IMR-90 (cell line): Measurements from ENCODE around the gene RLF. TPM values are rescaled to one million over a fixed set of nuclear protein-coding genes. Genes with fewer than 3 reads are reported as not detected.

Experiments
- ATAC-seq: fragments of 200-7000 bp; cut with Tn5 transposase; 2 replicates; pipeline ENCODE4 v1.9.1; 2020; ENCODE audit warnings: low read depth, mild to moderate bottlenecking, moderate library complexity
- BruUV-seq: library from RNA; stranded (reverse); fragments of 400-500 nt; replicated peaks from 2 replicates; lab custom pipeline; 2021; lab: Mats Ljungman, UMichigan
- CTCF ChIA-PET: fragments of 300-600 bp; formaldehyde crosslinking; extraction: SDS; loops from one replicate; lab custom pipeline; 2021; ENCODE audit warnings: antibody characterized with exemption; lab: Yijun Ruan, JAX
- POLR2A ChIA-PET: fragments of 300-600 bp; sonication (Branson Sonifier 250); formaldehyde crosslinking; loops from one replicate; lab custom pipeline; 2022; ENCODE audit warnings: antibody characterized with exemption; ENCODE audit not compliant: unreplicated experiment; lab: Charles Lee
- DNase-seq: peaks from one replicate; pipeline ENCODE4 v3.0.0; 2013
- H2AFZ ChIP-seq: replicated peaks from 2 replicates; pipeline ENCODE3; 2013; ENCODE audit warnings: low read length, mild to moderate bottlenecking; ENCODE audit not compliant: poor library complexity
- H2AK5ac ChIP-seq: 2 replicates; pipeline ENCODE4 v1.6.1; 2013; ENCODE audit warnings: low read depth, low read length, inconsistent platforms
- H2AK9ac ChIP-seq: replicated peaks from 2 replicates; pipeline ENCODE3; 2013; ENCODE audit warnings: mild to moderate bottlenecking, low read depth, low read length, moderate library complexity; ENCODE audit not compliant: poor library complexity
- H2BK120ac ChIP-seq: 2 replicates; pipeline ENCODE4 v1.6.1; 2013; ENCODE audit warnings: low read depth, low read length, inconsistent platforms
- H2BK15ac ChIP-seq: 3 replicates; pipeline ENCODE4 v1.6.1; 2013; ENCODE audit warnings: low read depth, low read length, inconsistent platforms
- H2BK20ac ChIP-seq: 2 replicates; pipeline ENCODE4 v1.6.1; 2013; ENCODE audit warnings: low read depth, mild to moderate bottlenecking, inconsistent platforms, low read length, moderate library complexity
- H2BK5ac ChIP-seq: 2 replicates; pipeline ENCODE4 v1.6.1; 2013; ENCODE audit warnings: mild to moderate bottlenecking, low read depth, low read length, inconsistent platforms; ENCODE audit not compliant: poor library complexity, severe bottlenecking
- H3K14ac ChIP-seq: replicated peaks from 2 replicates; pipeline ENCODE4 v1.6.1; 2013; ENCODE audit warnings: low read depth, low read length, inconsistent platforms
- H3K18ac ChIP-seq: 2 replicates; pipeline ENCODE4 v1.6.1; 2013; ENCODE audit warnings: low read depth, low read length, control low read depth
- H3K23ac ChIP-seq: 2 replicates; pipeline ENCODE4 v1.6.1; 2013; ENCODE audit warnings: low read depth, low read length, inconsistent platforms
- H3K27ac ChIP-seq: 2 replicates; pipeline ENCODE4 v1.5.1; 2013; ENCODE audit warnings: mild to moderate bottlenecking, control low read depth, low read length; ENCODE audit not compliant: insufficient read depth
- H3K27me3 ChIP-seq: 2 replicates; pipeline ENCODE4 v1.6.1; 2013; ENCODE audit warnings: low read length; ENCODE audit not compliant: control insufficient read depth, insufficient read depth
- H3K36me3 ChIP-seq: 2 replicates; pipeline ENCODE4 v1.6.1; 2013; ENCODE audit warnings: low read length, mixed read lengths; ENCODE audit not compliant: control insufficient read depth, insufficient read depth
- H3K4ac ChIP-seq: 2 replicates; pipeline ENCODE4 v1.6.1; 2013; ENCODE audit warnings: low read depth, low read length, inconsistent platforms
- H3K4me1 ChIP-seq: 2 replicates; pipeline ENCODE4 v1.6.1; 2013; ENCODE audit warnings: low read length, mixed read lengths; ENCODE audit not compliant: control insufficient read depth, insufficient read depth
- H3K4me2 ChIP-seq: 2 replicates; pipeline ENCODE4 v1.6.1; 2013; ENCODE audit warnings: low read depth, mild to moderate bottlenecking, control low read depth, low read length, moderate library complexity
- H3K4me3 ChIP-seq: 2 replicates; pipeline ENCODE4 v1.5.1; 2013; ENCODE audit warnings: low read depth, mild to moderate bottlenecking, control low read depth, low read length, moderate library complexity; ENCODE audit not compliant: insufficient read depth
- H3K56ac ChIP-seq: 2 replicates; pipeline ENCODE4 v1.6.1; 2013; ENCODE audit warnings: low read length, inconsistent platforms; ENCODE audit not compliant: insufficient read depth; ENCODE audit errors: extremely low read depth
- H3K79me1 ChIP-seq, 2 experiments: 2 replicates each; pipeline ENCODE4 v1.6.1; 2013; ENCODE audit warnings: low read length in 2 of 2, inconsistent platforms in 1 of 2, low read depth in 1 of 2
- H3K9ac ChIP-seq: 2 replicates; pipeline ENCODE4 v1.6.1; 2013; ENCODE audit warnings: low read depth, low read length, control low read depth
- H3K9me1 ChIP-seq: 2 replicates; pipeline ENCODE4 v1.6.1; 2013; ENCODE audit warnings: low read length, inconsistent platforms; ENCODE audit not compliant: insufficient read depth
- H3K9me3 ChIP-seq: 2 replicates; pipeline ENCODE4 v1.6.1; 2013; ENCODE audit warnings: low read length; ENCODE audit not compliant: control insufficient read depth, insufficient read depth
- H4K20me1 ChIP-seq: 2 replicates; pipeline ENCODE4 v1.6.1; 2013; ENCODE audit warnings: low read length, inconsistent platforms; ENCODE audit not compliant: insufficient read depth
- H4K5ac ChIP-seq: 2 replicates; pipeline ENCODE4 v1.6.1; 2013; ENCODE audit warnings: mild to moderate bottlenecking, low read depth, low read length, control low read depth
- H4K8ac ChIP-seq, 2 experiments: 2 replicates each; pipeline ENCODE4 v1.6.1; 2013; ENCODE audit warnings: low read depth in 2 of 2, low read length in 2 of 2, control low read depth in 1 of 2, inconsistent platforms in 1 of 2
- H4K91ac ChIP-seq: 2 replicates; pipeline ENCODE4 v1.6.1; 2013; ENCODE audit warnings: low read depth, low read length, inconsistent platforms; ENCODE audit not compliant: insufficient read depth
- CEBPB ChIP-seq: IDR thresholded peaks from 2 replicates; pipeline ENCODE4 v1.6.1; 2012; ENCODE audit warnings: low read depth, low read length, improper control_type of control experiment
- CHD1 ChIP-seq: IDR thresholded peaks from 2 replicates; pipeline ENCODE4 v1.6.1; 2012; ENCODE audit warnings: low read depth, low read length, improper control_type of control experiment
- ELK1 ChIP-seq: fragments of 150-350 bp; IDR thresholded peaks from 2 replicates; pipeline ENCODE4 v1.6.1; 2016; ENCODE audit warnings: low read depth, mild to moderate bottlenecking, low read length, moderate library complexity, borderline replicate concordance
- FOS ChIP-seq: fragments of 150-350 bp; IDR thresholded peaks from 2 replicates; pipeline ENCODE4 v1.6.1; 2016; ENCODE audit warnings: low read depth, low read length
- RAD21 ChIP-seq: IDR thresholded peaks from 2 replicates; pipeline ENCODE4 v1.6.1; 2012; ENCODE audit warnings: low read length, improper control_type of control experiment
- RCOR1 ChIP-seq: IDR thresholded peaks from 2 replicates; pipeline ENCODE4 v1.6.1; 2012; ENCODE audit warnings: mild to moderate bottlenecking, low read length, improper control_type of control experiment; ENCODE audit not compliant: insufficient replicate concordance
- WGBS, 2 experiments: methylation state at CpG; one replicate each; pipeline versions ENCODE4 v1.1.5 to v1.1.7; 2013; ENCODE audit warnings: missing lambda C conversion rate in 2 of 2; ENCODE audit not compliant: insufficient read length in 1 of 2; ENCODE audit errors: extremely low coverage in 2 of 2; 5-methylcytosine and 5-hydroxymethylcytosine counted together
- dilution Hi-C: fragments of 300-500 bp; cut with HindIII; formaldehyde crosslinking; loops from one replicate; pipeline ENCODE4 v1.14.3; 2018; ENCODE audit warnings: low sequenced_read_pairs; ENCODE audit not compliant: unreplicated experiment
- in situ Hi-C: fragments of 300-500 bp; cut with MboI; formaldehyde crosslinking; loops from 3 replicates; pipeline ENCODE4 v1.14.3; 2019; ENCODE audit warnings: low sequenced_read_pairs, inconsistent platforms, mixed read lengths
- intact Hi-C: fragments of 100-400 bp; cut with micrococcal nuclease; formaldehyde crosslinking; loops from 2 replicates; pipeline ENCODE4 v1.10.0; 2022
- polyA plus RNA-seq, 3 experiments: library from polyadenylated mRNA; depleted of rRNA; stranded (reverse); fragments of >200 nt; gene quantifications; 2 replicates each; pipeline ENCODE4 v1.2.3, GENCODE V29; 2012; ENCODE audit warnings: low replicate concordance in 1 of 3
- total RNA-seq: library from RNA; depleted of rRNA; stranded (reverse); fragments of >200 nt; gene quantifications from 2 replicates; pipeline ENCODE4 v1.2.3, GENCODE V29; 2012
- TF ChIP-seq, protein P1 (sequence below): conservative IDR thresholded peaks from 2 replicates; pipeline ENCODE4 v1.5.1; 2012; ENCODE audit warnings: mild to moderate bottlenecking, low read depth, low read length, improper control_type of control experiment

The RLF gene
- total and polyA plus RNA-seq, 2 of the 4 experiments (the other 2 are of a cell fraction): 4.4 to 29.8 TPM

DNA sequence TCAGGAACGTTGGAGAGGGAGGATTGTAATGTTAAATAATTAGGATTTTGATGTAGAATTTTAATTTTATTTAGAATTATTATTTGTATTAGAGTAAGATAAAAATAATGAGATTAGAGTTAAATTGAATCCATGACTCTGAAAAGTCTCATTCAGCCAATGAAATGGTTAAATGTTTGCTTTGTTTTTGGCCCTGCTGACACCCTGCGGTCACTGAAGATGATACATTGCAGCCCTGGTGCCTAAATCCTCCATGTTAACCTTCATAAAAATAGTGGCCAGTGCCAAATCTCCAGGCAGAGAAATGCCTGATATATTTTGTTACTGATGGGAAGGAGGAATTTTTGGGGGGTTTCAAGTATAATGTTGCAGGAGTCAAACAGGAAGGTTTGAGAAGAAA is 27.3 kb upstream of the RLF start:
- H2BK5ac ChIP-seq: no peak overlapping the region
- H3K14ac ChIP-seq: no peak overlapping the region
- H3K56ac ChIP-seq: no peak overlapping the region
- in situ Hi-C loops: no loop called here
- no peak overlapping the region for H4K8ac ChIP-seq
- no peak overlapping the region for H4K91ac ChIP-seq
- CTCF ChIA-PET: no interaction called here
- H3K4me1 ChIP-seq: no peaks in the 10 kb centered on the region
- WGBS, 2 experiments: 100% methylated on average over 1 of the region's 2 CpGs; no CpG with 5 or more reads in 1 of the 2 experiments
- TF ChIP-seq CEBPB (no peak), ELK1 (no peak), RCOR1 (no peak), CHD1 (no peak), RAD21 (no peak), FOS (no peak)
- TF ChIP-seq, protein P1, sequence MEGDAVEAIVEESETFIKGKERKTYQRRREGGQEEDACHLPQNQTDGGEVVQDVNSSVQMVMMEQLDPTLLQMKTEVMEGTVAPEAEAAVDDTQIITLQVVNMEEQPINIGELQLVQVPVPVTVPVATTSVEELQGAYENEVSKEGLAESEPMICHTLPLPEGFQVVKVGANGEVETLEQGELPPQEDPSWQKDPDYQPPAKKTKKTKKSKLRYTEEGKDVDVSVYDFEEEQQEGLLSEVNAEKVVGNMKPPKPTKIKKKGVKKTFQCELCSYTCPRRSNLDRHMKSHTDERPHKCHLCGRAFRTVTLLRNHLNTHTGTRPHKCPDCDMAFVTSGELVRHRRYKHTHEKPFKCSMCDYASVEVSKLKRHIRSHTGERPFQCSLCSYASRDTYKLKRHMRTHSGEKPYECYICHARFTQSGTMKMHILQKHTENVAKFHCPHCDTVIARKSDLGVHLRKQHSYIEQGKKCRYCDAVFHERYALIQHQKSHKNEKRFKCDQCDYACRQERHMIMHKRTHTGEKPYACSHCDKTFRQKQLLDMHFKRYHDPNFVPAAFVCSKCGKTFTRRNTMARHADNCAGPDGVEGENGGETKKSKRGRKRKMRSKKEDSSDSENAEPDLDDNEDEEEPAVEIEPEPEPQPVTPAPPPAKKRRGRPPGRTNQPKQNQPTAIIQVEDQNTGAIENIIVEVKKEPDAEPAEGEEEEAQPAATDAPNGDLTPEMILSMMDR: no peak
- BruUV-seq: no TSS peak
- H3K27me3 ChIP-seq: peaks cover 16% of the 10 kb centered on the region
- no peak overlapping the region for H2BK15ac ChIP-seq
- H3K27ac ChIP-seq: no peak overlapping the region
- no peak overlapping the region for H2AK5ac ChIP-seq
- intact Hi-C loops: no loop called here
- H4K5ac ChIP-seq: no peak overlapping the region
- DNase-seq (no peak), ATAC-seq (no peak)
- no peak overlapping the region for H3K4ac ChIP-seq
- POLR2A ChIA-PET: no interaction called here
- no peaks in the 10 kb centered on the region for H3K9me1 ChIP-seq
- no peak overlapping the region for H3K4me2 ChIP-seq
- no peaks in the 10 kb centered on the region for H3K36me3 ChIP-seq
- H3K18ac ChIP-seq: no peak overlapping the region
- no peak overlapping the region for H2AFZ ChIP-seq
- no peaks in the 10 kb centered on the region for H4K20me1 ChIP-seq
- dilution Hi-C loops: no loop called here
- H2AK9ac ChIP-seq: no peak overlapping the region
- H3K4me3 ChIP-seq: no peak overlapping the region
- H3K23ac ChIP-seq: no peak overlapping the region
- H2BK20ac ChIP-seq: no peak overlapping the region
- no peak overlapping the region for H2BK120ac ChIP-seq
- no peaks in the 10 kb centered on the region for H3K79me1 ChIP-seq
- H3K9ac ChIP-seq: no peak overlapping the region
- H3K9me3 ChIP-seq: no peaks in the 10 kb centered on the region
